GM21381 (cell line): ENCODE measurements around the gene ZNF469.

Experiments
- ATAC-seq: cut with Tn5 transposase; IDR thresholded peaks from one replicate; pipeline ENCODE4 v1.9.1; 2021; ENCODE audit warnings: mild to moderate bottlenecking, moderate library complexity; ENCODE audit not compliant: unreplicated experiment

The ZNF469 gene

DNA sequence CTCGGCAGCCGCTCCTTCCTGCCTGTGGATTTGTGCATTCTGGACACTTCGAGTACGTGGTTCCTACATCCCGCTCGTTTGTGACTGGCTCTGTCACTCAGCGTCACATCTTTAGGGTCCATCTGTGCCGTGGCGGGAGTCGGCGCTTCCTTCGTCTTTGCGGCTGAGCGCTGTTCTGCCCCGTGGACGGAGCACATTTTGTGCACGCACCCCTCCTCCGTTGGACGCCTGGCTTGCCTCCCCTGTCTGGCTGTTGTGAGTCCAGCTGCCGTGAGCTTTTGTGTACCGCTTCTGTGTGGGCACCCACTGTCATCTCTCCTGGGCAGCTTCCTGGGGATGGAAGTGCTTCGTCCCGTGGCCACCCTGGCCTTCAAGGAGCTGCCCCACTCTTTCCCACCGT, 6.4 kb downstream of the ZNF469 start:
- no peak for ATAC-seq

DNA sequence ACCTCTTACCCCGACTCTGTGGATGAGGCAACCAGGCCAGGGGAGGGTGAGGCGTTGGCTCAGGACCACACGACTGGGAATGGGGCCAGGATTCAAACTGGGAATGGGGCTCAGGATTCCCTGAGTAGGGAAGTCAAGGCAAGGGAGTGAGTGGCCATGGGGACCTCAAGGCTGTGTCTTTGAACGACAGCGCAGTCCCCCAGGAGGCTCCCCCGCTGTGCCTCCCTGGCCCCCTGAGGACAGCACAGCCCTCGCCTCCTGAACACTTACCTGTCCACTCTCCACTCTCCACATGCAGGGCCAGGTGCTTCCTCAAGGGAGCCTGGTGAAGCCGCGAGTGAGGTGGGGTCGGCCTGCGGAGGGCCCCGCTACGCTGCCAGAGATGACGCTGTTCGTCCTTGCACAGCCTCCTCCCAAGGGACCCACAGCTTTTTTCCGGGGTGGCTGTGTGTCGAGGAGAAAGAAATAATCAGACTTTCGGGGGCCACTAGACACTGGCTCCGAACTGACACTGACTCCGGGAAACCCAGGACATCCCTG, 6.9 kb downstream of the ZNF469 start:
- ATAC-seq: no peak

DNA sequence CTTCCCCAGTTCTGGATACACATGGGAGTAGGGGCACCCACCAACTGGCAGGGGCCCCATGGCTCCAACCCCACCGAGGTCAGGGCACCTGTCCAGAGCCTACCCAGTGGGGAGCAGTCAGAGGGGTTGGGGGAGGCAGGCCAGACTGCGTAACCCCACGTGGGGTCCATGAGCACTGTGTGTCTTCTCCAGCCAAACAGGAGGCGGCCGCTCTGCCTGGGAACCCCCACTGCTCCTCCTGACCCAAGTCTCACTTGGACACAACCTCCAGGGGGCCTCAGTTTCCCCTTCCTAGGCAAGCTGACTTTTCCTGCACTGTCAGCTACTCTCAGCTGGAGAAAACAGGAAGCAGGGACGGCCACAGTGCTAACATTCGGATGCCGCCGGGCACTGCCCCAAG, 7.5 kb downstream of the ZNF469 start:
- no peak for ATAC-seq

DNA sequence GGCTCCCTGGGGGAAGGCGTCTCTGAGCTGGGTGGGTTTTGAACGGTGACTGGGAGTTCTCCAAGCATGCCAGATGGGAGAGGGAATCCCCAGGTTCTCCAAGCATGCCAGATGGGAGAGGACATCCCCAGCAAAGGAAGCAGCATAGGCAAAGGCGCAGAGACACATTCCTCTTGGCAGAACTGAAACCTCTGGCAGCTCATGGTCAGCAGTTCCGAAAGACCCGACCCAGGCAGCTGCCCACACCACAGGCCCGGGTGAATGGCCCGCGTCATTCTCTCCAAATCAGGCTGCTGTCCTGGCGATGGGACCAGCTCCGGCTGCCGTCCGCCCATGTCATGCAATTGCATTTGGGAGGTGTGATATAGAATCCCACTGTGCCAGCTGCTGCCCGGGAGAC, 8.0 kb downstream of the ZNF469 start:
- ATAC-seq: no peak

DNA sequence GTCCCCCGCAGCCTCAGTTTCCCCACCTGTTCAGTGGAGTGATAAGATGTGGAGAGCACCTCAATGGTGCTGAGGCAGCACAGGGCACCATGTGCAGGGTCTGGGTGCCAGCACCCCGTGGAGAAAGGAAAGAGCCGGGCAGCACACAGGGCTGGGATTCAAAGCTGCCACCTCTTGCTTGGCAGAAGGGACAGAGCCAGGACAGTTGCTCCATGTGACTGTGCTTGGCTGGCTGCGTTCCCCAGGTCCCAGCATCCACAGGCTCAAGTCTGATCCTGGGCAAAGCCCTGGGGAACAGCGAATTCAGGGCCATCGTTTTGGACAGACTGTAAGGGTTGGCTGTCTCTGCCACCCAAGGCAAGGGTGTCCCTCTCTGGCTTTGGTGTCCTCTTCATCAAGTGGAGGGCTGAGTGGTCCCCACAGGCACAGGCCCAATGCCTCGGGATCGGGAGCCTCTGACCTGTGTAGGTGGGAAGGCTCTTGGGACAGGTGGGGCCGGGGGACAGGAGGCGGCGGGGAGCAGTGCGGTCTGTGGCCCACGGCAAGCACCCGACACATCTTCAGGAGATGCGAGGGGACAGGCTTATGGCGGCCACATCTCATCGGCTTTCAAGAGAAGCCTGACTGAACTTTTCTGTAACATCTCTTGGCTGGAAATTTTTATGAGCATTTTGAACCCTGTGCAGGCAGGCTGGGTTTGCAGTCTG, 8.5 kb downstream of the ZNF469 start:
- ATAC-seq: no peak

DNA sequence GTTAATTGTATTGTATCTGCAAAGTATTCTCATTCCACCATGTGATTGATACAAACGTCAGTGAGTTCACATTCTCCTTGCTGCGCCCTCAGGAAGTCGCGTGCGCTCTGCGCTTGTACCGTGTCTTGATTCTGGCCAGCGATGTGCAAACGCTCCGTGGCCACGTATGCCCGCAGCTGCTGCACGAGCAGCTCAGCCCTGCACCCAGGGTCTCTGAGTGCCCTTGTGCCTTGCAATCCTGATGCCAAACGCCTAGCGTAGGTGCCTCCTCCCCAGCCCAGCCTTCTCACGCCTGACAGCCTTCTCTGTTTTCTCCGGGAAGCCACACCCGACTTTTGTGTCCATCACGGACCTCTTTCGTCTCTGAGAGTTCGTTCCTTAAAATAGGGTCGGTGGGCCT, 9.4 kb downstream of the ZNF469 start:
- ATAC-seq: no peak

DNA sequence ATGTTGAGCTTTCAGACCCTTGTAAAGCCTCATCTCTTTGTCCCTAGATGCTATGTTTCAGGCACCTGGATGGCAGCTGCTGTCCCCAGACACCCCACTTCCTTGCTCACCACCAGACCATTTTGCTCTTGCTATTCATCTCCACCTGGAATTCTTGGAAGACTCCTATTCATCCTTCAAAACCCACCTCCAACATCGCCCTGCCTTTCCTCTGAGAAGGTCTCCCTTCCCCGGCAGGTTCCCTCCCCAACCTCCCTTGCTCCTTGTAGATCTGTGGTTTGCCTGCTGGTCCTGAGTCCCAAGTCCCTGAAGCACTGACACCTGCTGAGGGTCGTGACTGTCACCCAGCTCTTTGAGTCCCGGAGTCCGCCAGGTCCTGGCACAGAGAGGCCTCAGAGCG, 9.9 kb downstream of the ZNF469 start:
- no peak for ATAC-seq

DNA sequence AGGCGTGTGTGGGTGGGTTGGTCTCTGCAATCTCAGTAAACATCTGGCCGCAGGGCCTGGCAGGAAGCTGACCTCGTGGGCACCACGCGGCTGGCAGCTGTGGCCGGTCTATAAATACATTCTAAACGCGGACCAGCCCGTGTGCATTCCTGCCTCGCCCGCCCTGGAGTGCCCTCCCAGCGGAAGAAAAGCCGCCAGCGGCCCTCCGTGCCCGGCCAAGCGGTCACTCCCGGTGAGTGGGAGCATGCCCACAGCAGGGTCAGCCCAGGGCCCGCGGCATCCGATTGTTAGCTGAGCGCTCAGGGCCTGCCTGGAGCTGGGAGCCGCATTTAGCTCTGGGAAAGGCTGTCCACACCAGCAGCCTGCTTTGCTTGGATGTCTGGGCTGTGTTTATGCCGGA, 10.3 kb downstream of the ZNF469 start:
- no peak for ATAC-seq

DNA sequence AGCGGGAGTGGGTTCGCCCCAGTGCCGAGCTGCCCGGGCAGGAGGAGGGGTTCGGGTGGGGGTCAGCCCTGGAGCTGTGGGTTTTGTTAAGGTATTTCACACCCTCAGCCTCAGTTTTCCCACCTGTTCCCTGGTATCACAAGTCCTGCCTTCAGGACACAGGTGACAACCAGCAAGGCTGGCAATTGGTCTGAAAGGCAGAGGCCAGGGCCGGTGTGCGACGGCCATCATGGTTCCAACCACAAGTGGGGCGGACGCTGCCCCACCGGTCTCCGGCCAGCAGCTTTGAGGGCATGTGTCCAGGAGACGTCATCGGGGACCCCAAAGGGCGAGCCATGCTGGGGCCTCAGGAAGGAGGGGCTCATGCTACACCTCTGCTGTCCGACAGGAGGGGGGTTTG, 10.8 kb downstream of the ZNF469 start:
- no peak for ATAC-seq

DNA sequence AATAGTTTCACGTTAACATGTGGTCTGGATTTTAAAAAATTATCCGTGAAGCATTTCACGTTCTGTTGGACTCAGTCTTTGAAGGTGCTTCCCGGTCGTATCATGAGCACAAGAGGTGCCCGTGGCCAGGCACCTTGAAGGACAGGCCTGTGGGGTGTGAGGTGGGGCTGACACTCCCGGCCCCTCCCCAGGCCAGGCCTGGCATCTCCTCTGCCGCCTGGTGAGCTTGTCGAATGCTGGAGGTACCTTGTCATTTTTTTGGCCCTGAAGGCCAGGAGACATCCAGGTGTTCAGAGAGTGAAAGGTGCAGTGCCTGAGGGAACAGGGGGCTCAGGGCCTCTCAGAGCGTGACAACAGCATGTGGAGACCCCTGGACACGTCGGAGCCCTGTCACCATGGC, 11.7 kb downstream of the ZNF469 start:
- no peak for ATAC-seq

DNA sequence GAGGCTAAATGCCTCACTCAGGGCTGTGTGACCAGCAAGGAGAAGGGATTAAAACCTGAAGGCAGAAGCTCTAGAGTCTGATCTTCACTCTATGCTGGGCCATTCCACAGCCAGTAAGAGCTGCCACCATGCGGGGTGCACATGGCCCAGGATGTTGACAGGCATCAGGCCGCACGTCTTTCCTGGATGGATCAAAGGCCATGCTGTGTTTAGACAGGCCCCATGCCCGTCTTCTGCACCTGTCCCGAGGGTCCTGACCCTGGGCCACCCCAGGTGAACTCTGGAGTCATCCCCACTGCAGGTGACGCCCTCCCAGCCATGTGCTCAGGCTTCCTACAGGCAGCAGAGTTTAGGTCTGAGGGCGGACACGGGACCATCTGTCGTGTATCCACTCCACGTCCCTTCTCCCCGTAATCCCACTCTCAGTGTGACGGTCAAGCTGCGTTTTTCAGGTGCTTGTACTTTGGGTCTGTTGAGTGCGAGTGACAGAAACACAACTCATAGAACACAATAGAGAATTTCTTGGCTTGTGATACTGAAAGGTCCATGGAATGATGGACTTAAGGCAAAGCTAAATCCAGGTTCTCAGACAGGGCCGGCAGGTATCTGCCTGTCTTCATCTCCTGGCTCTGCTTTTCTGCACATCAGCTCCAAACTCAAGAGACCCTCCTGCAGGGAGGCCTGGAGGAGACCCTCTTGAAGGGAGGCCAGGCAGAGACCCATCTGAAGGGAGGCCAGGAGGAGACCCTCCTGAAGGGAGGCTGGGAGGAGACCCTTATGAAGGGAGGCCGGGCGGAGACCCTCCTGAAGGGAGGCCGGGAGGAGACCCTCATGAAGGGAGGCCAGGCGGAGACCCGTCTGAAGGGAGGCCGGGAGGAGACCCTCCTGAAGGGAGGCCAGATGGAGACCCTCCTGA, 13.2 kb downstream of the ZNF469 start:
- ATAC-seq: no peak

DNA sequence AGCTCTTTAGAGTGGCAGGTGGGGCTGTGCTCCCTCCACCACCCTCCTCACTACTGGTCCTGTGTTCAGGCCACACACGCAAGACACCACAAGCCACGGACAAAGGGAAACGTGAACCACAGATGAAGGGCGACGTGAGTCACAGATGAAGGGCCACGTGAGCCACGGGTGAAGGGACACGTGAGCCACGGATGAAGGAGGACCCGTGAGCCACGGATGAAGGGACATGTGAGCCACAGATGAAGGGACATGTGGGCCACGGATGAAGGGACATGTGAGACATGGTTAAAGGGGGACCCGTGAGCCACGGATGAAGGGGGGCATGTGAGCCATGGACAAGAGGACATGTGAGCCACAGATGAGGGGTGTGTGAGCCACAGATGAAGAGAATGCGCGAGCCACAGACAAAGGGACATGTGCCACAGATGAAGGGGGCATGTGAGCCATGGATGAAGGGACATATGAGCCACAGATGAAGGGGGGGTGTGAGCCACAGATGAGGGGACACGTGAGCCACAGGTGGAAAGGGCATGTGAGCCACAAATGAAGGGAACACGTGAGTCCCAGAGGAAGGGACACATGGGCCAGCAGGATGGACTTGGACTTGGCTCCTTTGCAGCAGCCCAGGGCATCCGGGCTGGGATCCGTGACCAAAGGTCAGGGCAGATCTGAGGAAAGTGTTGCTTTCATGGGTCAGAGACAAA, 15.6 kb downstream of the ZNF469 start:
- ATAC-seq: no peak

DNA sequence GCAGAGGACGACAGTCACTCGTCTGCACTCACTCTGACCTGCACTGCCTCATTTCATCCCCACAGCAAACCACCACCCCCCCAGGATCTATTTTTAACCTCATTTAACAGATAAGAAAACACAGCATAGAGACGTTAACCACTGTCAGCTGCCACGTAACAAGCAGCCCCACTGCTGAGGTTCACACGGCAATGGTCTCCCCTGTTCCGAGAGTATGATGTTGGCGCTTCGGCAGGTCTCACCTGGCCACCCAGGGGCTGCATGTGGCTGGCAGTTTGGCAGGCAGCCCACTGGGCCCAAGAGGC, 16.1 kb downstream of the ZNF469 start:
- no peak for ATAC-seq

DNA sequence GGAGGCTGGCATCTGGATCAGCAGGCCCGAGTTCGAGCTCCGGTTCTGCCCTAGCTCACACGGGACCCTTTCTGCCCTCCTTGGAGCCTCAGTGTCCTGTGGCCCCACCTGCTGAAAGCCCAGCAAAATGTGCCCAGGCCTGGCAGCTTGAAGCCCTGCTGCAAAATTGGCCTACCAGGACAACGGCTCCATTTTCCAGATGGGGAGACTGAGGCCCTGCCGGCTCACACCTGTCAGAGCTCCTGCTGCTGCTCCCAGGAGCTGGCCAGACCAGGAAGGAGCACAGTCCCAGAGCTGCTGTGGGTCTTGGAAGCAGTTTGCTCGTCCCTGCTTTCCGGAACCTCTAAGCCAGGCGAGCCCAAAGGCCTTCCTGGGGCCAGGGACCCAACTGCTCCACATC, 17.4 kb downstream of the ZNF469 start:
- no peak for ATAC-seq

DNA sequence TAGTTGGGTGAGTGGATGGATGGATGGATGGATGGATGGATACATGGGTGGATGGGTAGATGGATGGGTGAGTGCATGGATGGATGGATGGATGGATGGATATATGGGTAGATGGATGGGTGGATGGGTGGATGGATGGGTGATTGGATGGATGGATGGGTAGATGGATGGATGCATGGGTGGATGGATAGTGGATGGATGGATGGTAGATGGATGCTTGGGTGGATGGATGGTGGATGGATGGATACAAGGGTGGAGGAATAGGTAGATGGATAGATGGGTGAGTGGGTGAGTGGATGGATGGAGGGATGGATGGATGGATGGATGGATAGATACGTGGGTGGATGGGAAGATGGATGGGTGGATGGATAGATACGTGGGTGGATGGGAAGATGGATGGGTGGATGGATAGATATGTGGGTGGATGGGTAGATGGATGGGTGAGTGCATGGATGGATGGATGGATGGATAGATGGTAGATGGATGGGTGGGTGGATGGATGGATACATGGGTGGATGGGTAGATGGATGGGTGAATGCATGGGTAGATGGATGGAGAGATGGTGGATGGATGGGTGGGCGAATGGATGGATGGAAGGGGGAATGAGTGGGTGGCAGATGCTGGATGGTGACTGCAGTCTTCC, 19.0 kb downstream of the ZNF469 start:
- ATAC-seq: no peak

DNA sequence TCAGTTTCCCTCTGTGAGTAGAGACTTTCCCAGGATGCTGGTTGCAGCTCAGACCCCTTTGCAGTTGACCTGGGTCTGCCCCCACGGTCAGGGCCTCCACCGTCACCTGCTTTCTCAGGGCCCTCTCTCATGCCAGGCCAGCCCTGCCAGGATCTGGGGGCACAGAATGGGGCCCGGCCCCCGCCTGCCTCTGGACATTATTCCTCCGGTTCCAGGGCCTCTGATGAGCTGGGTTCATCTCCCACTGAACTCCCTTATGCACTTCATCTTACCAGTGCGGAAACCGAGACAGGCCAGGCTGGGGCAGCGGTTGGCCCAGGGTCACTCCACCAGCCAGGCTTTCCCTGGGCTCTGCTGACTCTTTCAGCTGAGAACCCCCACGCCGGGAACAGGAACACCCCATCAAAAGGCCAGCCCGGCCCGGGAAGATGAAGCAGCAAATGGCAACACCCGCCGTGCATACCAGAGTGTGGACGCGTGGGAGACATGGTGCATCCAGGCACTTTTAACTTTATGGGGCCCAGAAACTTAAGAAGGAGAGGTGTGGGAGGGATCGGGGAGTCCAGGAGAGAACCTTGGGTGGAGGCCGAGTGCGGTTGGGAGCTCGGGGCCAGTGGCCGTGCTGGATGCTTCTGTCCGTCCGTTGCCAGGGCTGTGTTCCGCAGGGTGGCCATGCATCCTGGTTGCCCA, 19.9 kb downstream of the ZNF469 start:
- ATAC-seq: no peak

DNA sequence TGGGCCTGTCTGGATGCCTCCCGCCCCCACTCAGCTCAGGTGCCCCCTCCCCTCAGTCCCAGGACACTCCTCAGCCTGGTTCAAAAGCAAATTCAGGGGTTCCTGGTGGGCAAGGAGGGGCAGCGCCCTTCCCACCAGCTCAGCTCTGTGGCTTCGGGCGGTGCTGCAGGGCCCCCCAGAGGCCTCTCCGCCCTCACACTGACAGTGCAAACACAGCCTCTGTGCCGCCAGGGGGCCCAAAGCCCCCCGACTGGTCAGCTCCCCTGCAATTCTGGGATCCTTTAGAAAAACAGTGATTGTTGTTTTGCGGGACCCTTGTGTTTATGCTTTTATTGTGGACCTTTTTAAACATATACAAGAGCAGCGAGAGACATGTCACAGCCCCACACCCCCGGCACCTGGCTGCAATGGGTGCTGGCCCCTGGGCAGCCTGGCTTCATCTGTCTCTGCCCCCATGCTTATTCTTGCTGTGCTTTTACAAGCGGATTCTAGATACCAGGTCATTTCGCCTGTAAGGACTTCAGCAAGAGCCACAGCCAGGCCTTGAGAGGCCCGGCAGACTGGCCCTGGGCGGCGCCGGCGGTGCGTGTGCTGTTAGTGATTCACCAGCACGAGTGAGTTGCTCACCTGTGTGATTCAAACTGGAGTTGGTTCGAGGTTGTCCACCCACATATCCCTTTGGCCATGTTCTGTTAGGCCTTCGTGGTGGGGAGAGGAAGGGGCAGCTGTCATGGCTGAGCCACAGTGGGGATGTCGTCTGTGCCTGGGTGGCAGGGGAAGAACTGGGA, 21.2 kb downstream of the ZNF469 start:
- ATAC-seq: no peak

DNA sequence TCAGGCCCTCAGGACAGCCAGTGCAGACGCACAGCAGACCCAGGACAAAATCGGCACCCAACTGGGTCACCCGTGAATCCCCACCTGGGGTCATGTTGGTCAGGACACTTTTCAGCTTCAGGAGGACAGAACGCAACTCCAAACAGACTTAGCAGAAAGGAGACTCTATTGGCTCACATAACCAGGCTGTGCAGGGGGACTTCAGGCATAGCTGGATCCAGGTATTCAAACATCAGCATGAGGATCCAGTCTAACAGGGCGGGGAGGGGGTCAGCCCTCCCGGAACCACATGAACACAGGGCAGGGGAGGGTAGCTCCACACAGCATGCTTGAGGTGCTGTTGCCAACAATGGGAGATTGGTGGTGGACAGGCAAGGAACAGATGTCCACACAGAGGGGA, 22.0 kb downstream of the ZNF469 start:
- ATAC-seq: no peak

DNA sequence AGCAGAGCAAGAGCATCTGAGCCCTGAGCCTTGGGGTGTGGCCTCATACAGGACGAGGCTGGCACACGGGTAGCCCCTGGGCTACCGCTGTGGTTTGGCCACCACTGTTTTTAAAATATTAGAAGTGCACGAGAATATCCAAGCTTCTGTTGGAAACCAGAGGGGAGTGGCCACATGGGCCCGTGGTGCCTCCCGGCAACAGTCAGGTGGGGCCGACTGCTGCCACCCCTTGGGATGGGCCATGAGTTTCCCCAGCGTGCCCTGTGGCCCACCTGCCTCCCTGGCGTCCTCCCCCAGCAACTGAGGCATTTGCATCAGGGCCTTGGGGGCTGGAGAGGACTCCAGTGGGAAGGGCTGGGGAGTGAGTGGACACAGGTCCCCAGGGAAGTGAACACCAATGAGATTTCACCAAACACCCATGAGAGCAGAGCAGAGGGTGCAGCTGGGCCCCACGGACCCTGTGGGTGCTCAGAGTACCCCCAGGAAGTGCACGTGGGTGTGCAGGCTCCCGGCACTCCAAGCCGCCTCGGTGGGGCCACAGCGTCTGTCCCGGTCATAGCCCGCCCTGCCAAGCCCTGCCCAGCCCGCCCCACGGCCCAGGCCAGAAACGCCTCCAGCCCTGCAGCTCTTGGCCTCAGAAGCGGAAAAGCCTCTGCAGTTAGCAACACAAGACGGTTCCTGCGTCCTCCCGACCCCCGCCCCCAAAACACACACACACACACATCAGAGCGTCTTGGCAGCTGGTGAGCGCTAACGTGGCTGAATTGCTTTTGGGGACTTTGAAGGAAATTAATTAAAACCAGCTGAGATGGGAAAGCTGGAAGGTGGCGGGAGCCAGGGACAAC, 22.7 kb downstream of the ZNF469 start:
- no peak for ATAC-seq
